Transverse colon (tissue), 4 donors: Measurements from ENCODE around the gene EIF3B. TPM values are rescaled to one million over a fixed set of nuclear protein-coding genes. Genes with fewer than 3 reads are reported as not detected.

Experiments used
- DNase-seq: peaks from one replicate; pipeline ENCODE4 v3.0.0-alpha.2; 2019
- H3K27ac ChIP-seq, 4 donors: fragments of 200-600 bp; sonication (generic); 2 replicates each; pipeline ENCODE4 v1.5.1; 2016 to 2018; ENCODE audit warnings: inconsistent platforms in 4 of 4
- H3K27me3 ChIP-seq: fragments of 200-600 bp; sonication (generic); 2 replicates; pipeline ENCODE4 v1.5.1; 2017; ENCODE audit warnings: inconsistent platforms
- H3K36me3 ChIP-seq, 4 donors: fragments of 200-600 bp; sonication (generic); 2 replicates each; pipeline ENCODE4 v1.5.1; 2017 to 2019; ENCODE audit warnings: inconsistent platforms in 4 of 4
- H3K4me1 ChIP-seq, 4 donors: fragments of 200-600 bp; sonication (generic); 2 replicates each; pipeline ENCODE4 v1.5.1; 2017 to 2020; ENCODE audit warnings: inconsistent platforms in 4 of 4
- H3K4me3 ChIP-seq, 4 donors: fragments of 200-600 bp; sonication (generic); 1 replicate in 1 of 4; 2 replicates in 3 of 4; pipeline versions ENCODE4 v1.5.1 to v1.6.1; 2017 to 2019; ENCODE audit warnings: inconsistent platforms in 4 of 4
- H3K9me3 ChIP-seq, 2 donors: fragments of 200-600 bp; sonication (generic); 2 replicates each; pipeline ENCODE4 v1.5.1; 2017 to 2019; ENCODE audit warnings: inconsistent platforms in 2 of 2
- CTCF ChIP-seq, 5 experiments: fragments of 200-600 bp in 3 of 5; fragments of 450-650 bp in 2 of 5; sonication (generic) in 3 of 5; IDR thresholded peaks; 1 replicate in 2 of 5; 2 replicates in 3 of 5; pipeline ENCODE4 v1.5.1; 2016 to 2017; ENCODE audit warnings: antibody characterized with exemption in 5 of 5, inconsistent platforms in 3 of 5, mild to moderate bottlenecking in 2 of 5, moderate library complexity in 1 of 5
- EP300 ChIP-seq: sonication (generic); formaldehyde crosslinking; IDR thresholded peaks from one replicate; pipeline ENCODE4 v1.6.1; 2017; ENCODE audit warnings: antibody characterized with exemption, low read depth
- POLR2A ChIP-seq: fragments of 450-650 bp; IDR thresholded peaks from one replicate; pipeline ENCODE4 v1.6.1; 2016; ENCODE audit warnings: antibody characterized with exemption, mild to moderate bottlenecking, moderate library complexity
- POLR2AphosphoS5 ChIP-seq, 3 donors: sonication (generic); formaldehyde crosslinking; IDR thresholded peaks; one replicate each; pipeline ENCODE4 v1.6.1; 2016; ENCODE audit warnings: antibody characterized with exemption in 3 of 3
- WGBS, 2 donors: methylation state at CpG; one replicate each; pipeline ENCODE4 v1.1.5; 2018; ENCODE audit warnings: low coverage in 1 of 2; 5-methylcytosine and 5-hydroxymethylcytosine counted together
- in situ Hi-C, 4 donors: fragments of 200-750 bp; cut with MboI; loops; one replicate each; pipeline versions ENCODE4 v1.15.0 to v1.15.1; 2017; ENCODE audit warnings: low sequenced_read_pairs in 3 of 4, low pct_ligation_motif_present in 1 of 4, low pct_unique_long_range_greater_than_20kb in 1 of 4
- intact Hi-C: fragments of 100-400 bp; cut with DNase I; formaldehyde crosslinking; loops from one replicate; pipeline ENCODE4 v1.15.1; 2023; ENCODE audit warnings: low total_unique reads
- small RNA-seq, 4 donors: library from RNA; depleted of rRNA; stranded (forward); fragments of <200 nt; gene quantifications; one replicate each; pipeline ENCODE3, GENCODE V24; 2016
- total RNA-seq, 4 donors: library from RNA; depleted of rRNA; stranded (reverse); fragments of >200 nt; gene quantifications; one replicate each; pipeline ENCODE4 v1.1.0, GENCODE V29; 2016

Gene EIF3B
- total RNA-seq, 4 donors from 2014 or later: 75.4 to 201 (median 90.6) TPM

DNA sequence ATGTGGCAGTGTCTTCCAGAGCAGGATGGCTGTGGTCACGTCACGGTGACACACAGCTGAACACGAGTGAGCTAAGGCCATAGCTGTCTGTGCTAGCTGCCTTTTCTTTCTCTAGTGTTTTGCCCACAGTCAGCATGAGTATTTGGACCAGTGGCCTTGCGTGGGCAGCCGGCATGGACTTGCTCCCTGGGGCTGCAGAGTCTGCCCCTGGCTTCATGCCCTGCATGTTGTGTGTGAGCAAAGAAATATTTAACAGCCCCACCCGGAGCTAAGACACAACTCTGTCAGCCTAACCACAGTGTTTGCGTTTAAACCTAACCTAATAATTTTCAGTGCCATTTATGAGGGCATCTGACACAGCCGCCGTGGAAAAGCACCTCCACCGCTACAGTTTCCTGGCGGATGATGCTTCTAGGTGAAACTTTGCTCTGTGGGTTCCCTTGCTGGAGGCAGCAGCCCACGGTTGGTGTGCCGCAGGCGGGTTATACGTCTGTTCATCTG lies 63.4 kb downstream of the EIF3B start:
- TF ChIP-seq POLR2A: no peak
- no peak for TF ChIP-seq CTCF (IDR thresholded peaks at IDR 0.05)
- no peak for TF ChIP-seq EP300
- no peak for TF ChIP-seq POLR2AphosphoS5 (IDR thresholded peaks at IDR 0.05)
- Histone ChIP-seq H3K27ac (no peak overlapping the region), H3K27me3 (no peaks in the 10 kb centered on the region), H3K9me3 (no peaks in the 10 kb centered on the region), H3K4me3 (no peak overlapping the region), H3K36me3 (no peaks in the 10 kb centered on the region), H3K4me1 (peaks cover 0 to 5% (median 2%) of the 10 kb centered on the region in 4 donors)
- intact Hi-C loops: loop anchor here (1.0 kb wide), 1 partner anchor 24 kb away; no protein-coding TSS in a partner anchor
- in situ Hi-C loops: no loop called here
- WGBS, 2 donors: 66 to 76% methylated on average over 9 to 14 of the region's 15 CpGs
- no peak for DNase-seq

DNA sequence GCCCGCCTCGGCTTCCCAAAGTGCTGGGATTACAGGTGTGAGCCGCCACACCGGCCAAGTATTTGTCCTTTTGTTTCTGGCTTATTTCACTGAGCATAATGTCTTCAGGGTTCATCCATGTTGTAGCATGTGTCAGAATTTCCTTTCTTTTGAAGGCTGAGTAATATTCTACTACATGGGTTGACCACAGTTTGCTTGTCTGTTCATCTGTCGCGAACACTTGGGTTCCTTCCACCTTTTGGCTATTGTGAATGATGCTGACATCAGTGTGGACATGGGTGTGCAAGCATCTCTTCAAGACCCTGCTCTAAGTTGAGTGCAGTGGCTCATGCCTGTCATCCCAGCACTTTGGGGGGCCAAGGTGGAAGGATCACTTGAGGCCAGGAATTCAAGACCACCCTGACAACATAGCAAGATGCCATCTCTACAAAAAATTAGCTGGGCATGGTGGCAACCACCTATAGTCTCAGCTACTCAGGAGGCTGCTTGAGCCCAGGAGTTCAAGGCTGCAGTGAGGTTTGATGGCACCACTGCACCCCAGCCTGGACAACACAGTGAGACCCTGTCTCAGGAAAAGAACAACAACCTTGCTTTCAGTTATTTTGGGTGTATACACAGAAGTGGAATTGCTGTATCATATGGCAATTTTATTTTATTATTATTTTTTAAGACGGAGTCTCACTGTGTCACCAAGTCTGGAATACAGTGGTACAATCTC lies 65.7 kb downstream of the EIF3B start:
- Histone ChIP-seq H3K27ac (no peak overlapping the region), H3K36me3 (no peaks in the 10 kb centered on the region), H3K9me3 (no peaks in the 10 kb centered on the region), H3K4me3 (no peak overlapping the region), H3K27me3 (no peaks in the 10 kb centered on the region), H3K4me1 (peaks cover 0 to 3% (median 0%) of the 10 kb centered on the region in 4 donors)
- no peak for TF ChIP-seq POLR2AphosphoS5 (IDR thresholded peaks at IDR 0.05)
- TF ChIP-seq EP300: no peak
- TF ChIP-seq CTCF (IDR thresholded peaks at IDR 0.05): no peak
- intact Hi-C loops (loop anchor here (5.0 kb wide), 1 partner anchor 1132 kb away; no protein-coding TSS in a partner anchor), in situ Hi-C loops (no loop called here)
- no peak for DNase-seq
- 81 to 88% methylated on average over 4 to 7 of the region's 7 CpGs for WGBS, 2 donors

DNA sequence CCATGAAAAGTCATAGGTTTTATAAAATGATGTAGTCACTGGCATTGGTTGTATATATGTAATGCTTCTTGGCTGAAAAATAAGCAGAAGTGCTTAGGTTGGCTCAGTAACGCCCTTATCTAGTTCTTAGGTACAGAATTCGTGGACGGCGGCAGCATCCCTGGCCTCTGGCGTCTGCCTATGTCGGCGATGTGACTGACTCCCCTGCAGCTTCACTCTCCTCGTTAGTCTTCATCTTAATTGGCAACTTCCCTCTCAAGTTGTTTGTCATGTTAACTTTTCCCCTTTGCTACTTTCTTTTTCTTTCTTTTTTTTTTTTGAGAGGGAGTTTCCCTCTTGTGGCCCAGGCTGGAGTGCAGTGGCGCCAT lies 67.3 kb downstream of the EIF3B start:
- no peaks in the 10 kb centered on the region for H3K9me3 ChIP-seq
- H3K27ac ChIP-seq: no peak overlapping the region
- TF ChIP-seq POLR2AphosphoS5 (IDR thresholded peaks at IDR 0.05) (no peak), EP300 (no peak), POLR2A (no peak), CTCF (IDR thresholded peaks at IDR 0.05) (no peak)
- in situ Hi-C loops: no loop called here
- 81 to 92% methylated on average over 8 to 9 of the region's 9 CpGs for WGBS, 2 donors
- no peaks in the 10 kb centered on the region for H3K4me1 ChIP-seq
- no peak for DNase-seq
- H3K27me3 ChIP-seq: no peaks in the 10 kb centered on the region
- intact Hi-C loops: loop anchor here (5.0 kb wide), 1 partner anchor 1130 kb away; no protein-coding TSS in a partner anchor
- no peaks in the 10 kb centered on the region for H3K36me3 ChIP-seq
- no peak overlapping the region for H3K4me3 ChIP-seq

DNA sequence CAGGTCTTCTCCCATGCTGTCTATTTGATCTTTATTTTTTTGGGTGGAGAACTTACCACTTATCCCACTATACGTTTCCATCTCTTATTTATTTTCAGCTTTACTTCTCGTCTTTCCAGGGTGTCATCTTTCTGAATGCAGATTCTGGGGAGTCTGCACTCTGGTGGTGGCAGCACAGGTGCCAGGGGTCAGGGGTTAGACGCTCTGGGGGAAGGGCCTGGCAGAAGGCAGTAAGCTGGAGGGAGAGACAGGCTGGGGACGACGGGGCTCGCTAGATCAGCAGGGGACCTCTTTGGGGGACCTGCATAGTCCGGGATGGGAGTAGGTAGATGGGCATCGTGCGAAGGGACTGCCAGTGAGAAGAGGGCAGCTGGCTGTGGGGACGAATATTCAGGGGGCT lies 71.1 kb downstream of the EIF3B start:
- WGBS, 2 donors: 85% methylated on average over 8 to 10 of the region's 10 CpGs
- in situ Hi-C loops: no loop called here
- Histone ChIP-seq H3K27me3 (no peaks in the 10 kb centered on the region), H3K4me3 (no peak overlapping the region), H3K4me1 (no peaks in the 10 kb centered on the region), H3K27ac (no peak overlapping the region), H3K36me3 (no peaks in the 10 kb centered on the region), H3K9me3 (peaks cover 0 to 5% of the 10 kb centered on the region in 2 donors)
- TF ChIP-seq POLR2AphosphoS5 (IDR thresholded peaks at IDR 0.05) (no peak), CTCF (IDR thresholded peaks at IDR 0.05) (no peak), POLR2A (no peak), EP300 (no peak)
- intact Hi-C loops: no loop called here
- no peak for DNase-seq

Small RNAs within 50 kb of the gene (small RNA-seq; reads per million reads assigned to genes)
- 0 reads per million in 4 donors for gene AC004840.2

Other genes with a start within 250 kb of the EIF3B start
- gene MAD1L1, start 121.9 kb upstream of the EIF3B start, total RNA-seq: 10 to 100 TPM in 3 of 4 donors, 1 to 10 TPM in 1; 8.0 to 52.7 (median 26.7) TPM
- 10 to 100 TPM in 3 of 4 donors, 1 to 10 TPM in 1; 2.2 to 15.3 (median 12.7) TPM for gene MRM2, start 112.6 kb upstream of the EIF3B start, total RNA-seq
- 10 to 100 TPM in 1 of 4 donors, 1 to 10 TPM in 2, not detected in 1; 4.2 to 23.6 (median 9.5) TPM for gene NUDT1, start 112.6 kb upstream of the EIF3B start, total RNA-seq
- 10 to 100 TPM in 2 of 4 donors, 1 to 10 TPM in 2; 3.8 to 27.3 (median 9.2) TPM for gene SNX8, start 40.4 kb upstream of the EIF3B start, total RNA-seq
- gene CHST12, start 48.8 kb downstream of the EIF3B start, total RNA-seq: 100 to 1,000 TPM in 1 of 4 donors, 10 to 100 TPM in 2, 1 to 10 TPM in 1; 7.6 to 136 (median 13.6) TPM
- gene GRIFIN, start 121.6 kb downstream of the EIF3B start, total RNA-seq: not detected
- gene LFNG, start 164.9 kb downstream of the EIF3B start, total RNA-seq: 100 to 1,000 TPM in 2 of 4 donors, 10 to 100 TPM in 2; 17.9 to 162 (median 80.6) TPM
- gene BRAT1, start 200.7 kb downstream of the EIF3B start, total RNA-seq: 100 to 1,000 TPM in 1 of 4 donors, 10 to 100 TPM in 3; 31.7 to 120 (median 40.4) TPM
- 100 to 1,000 TPM in 1 of 4 donors, 10 to 100 TPM in 3; 27.2 to 187 (median 55.5) TPM for gene IQCE, start 204.2 kb downstream of the EIF3B start, total RNA-seq